ENCODE measurements around the gene GRB2.
A peak's percentile ranks its signal among the peaks of the same experiment; 100 is the strongest.
"Not testable (repeated sequence)": the region's sequence is repeated elsewhere in the genome, so short reads cannot be mapped to it uniquely, and the experiment has no call there.

The GRB2 gene

DNA sequence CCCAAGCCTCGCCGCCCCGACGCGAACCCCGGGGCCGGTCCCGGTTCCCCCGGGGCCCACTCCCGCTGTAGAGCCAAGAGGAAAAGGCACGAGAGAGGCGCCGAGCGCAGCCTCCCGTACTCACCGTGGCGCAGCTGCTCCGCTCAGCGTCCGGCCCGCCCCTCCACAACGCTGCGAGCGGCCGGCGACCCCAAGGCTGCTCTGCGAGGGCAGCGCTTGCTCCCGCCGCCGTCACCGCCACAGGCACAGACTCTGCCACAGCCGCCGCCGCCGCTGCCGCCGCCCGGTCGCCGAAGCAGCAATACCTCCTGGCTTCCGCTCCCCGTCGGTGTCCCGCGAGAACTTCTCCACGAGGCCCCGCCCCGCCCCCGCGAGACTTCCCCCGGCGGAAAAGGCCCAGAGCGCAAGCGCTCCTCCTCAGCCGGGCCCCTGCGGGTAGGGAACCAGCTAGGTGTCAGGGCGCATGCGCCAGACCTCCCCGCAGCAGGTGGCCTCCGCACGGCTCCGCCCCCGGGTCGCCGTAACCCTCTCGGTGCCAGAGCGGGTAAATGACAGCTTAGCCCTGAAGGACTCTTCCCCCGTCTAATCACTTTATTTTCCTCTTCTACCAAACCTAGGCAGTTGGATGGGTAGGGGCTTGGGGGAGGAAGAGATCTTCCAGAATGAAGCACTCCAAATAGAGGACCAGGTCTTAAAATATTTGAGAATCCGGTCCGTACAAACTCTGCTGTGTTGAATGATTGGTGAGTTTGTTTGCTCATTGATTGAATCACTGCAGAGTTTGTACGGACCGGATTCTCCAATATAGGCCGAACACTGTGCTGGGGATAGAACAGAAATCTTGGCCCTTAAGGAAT lies at the start of gene GRB2:
Gene GRB2, minus strand, starts transcription at position 314 of the 857 bp plus-strand sequence. CDS start 12,050 bp downstream, outside the sequence.
- peak; percentile 97 for DNase-seq

DNA sequence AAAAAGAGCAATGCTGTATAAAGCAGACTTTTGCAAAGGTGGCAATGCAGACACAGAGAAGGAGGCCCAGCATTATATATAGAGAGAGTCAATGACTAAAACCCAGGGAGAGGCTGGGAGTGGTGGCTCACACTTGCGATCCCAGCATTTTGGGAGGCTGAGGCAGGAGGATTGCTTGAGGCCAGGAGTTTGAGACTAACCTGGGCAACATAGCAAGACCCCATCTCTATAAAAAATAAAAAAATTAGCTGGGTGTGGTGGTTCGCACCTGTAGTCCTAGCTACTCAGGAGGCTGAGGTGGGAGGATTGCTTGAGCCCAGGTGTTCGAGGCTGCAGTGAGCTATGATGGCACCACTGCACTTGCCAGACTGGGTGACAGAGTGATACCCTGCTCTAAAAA lies 49.2 kb upstream of the GRB2 start:
- DNase-seq, result not testable (repeated sequence)

DNA sequence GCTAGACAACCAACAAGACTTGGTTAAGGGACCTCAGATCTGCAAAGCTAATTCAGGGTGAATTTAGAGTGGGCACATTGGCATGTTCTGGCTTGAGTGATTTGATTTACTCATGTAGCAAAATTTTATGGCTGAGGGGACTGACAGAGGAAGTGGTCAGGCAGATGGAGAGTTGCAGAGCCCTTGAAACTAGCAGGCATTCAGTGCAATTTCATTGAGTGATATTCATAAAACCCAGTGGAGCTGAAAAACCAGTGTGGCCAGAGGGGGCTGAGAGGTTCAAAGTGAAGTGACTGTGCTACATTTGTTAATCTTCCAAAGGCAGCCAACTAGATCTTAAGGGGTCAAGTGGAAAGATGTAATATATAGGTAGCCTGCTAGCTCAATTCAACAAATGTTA lies 48.7 kb upstream of the GRB2 start:
- DNase-seq, result no peak

- DNase-seq, result no peak
Measured at GRCh38 chr17:75450270-75450669, 44.8 kb upstream of the GRB2 start.

DNA sequence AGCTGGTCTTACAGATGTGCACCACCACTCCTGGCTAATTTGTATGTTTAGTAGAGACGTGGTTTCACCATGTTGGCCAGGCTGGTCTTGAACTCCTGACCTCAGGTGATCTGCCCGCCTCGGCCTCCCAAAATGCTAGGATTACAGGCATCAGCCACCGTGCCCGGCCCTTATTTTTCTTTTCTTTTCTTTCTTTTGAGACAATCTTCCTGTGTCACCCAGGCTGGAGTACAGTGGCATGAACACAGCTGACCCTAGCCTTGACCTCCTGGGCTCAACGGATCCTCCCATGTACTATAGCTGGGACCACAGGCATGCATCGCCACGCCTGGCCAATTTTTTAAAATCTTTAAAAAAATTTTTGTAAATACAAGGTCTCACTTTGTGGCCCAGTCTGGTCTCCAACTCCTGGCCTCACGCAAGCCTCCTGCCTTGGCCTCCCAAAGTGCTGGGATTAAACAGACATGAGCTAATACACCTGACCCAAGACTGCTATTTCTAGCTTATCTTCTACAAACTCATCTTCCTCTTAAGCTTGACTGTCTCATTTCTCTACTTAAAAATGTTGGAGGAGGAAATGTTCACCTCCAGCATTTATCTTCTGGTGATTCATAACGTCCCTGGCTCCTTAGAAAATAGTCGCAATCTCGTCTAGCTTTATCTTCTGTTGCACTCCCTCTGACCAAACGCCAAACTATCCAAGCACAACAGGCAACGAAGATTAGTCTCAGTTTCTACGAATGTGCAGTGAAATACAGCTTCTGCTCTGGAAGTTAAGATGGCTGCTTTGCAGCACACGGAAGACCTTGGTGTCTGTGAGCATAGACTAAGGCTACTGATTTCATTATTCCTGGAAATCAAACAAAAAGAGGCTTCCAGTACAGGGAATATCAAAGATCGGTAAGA lies 42.7 kb upstream of the GRB2 start:
- DNase-seq, result no peak

DNA sequence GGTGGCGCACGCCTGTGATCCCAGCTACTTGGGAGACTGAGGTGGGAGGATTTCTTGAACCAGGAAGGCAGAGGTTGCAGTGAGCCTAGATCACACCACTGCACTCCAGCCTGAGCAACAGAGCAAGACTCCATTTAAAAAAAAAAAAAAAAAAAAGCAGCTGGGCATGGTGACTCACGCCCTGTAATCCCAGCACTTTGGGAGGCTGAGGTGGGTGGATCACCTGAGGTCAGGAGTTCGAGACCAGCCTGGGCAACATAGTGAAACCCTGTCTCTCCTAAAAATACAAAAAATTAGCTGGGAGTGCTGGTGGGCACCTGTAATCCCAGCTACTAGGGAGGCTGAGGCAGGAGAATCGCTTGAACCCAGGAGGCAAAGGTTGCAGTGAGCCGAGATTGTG lies 40.4 kb upstream of the GRB2 start:
- not testable (repeated sequence) for DNase-seq

DNA sequence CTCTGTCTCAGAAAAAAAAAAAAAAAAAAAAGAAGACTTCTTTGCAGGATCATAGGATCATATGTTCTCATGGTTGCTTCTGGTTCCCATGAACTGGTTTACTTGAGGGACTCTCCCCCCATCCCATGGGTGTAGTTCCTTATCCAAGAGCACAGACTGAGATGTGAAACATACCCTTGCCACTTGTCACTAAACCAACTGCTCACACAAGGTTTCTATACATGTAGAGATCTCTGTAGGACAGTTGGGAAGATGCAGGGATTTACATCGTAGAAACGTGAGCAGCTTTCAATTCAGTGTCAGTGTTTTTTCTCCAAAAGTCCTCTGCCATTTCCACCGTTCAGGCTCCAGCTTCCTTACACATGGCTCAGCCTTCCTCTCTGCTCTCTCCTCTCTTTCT lies 39.8 kb upstream of the GRB2 start:
- DNase-seq, result no peak

- DNase-seq, result no peak
Measured at GRCh38 chr17:75442168-75443103, 37.0 kb upstream of the GRB2 start.

GRCh38 chr17:75440738-75441448 lies 35.4 kb upstream of the GRB2 start:
- DNase-seq, result no peak

- no peak for DNase-seq
Measured at GRCh38 chr17:75439287-75439686, 33.8 kb upstream of the GRB2 start.

DNA sequence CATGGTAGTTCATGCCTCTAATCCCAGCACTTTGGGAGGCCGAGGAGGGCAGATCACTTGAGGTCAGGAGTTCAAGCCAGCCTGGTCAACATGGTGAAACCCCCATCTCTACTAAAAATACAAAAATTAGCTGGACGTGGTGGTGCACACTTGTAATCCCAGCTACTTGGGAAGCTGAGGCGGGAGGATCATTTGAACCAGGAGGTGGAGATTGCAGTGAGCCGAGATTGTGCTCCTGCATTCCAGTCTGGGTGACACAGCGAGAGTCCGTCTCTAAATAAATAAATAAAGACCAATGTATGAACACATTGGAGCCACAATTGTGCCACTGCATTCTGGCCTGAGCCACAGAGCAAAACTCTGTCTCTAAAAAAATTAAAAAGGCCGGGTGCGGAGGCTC lies 31.9 kb upstream of the GRB2 start:
- not testable (repeated sequence) for DNase-seq

GRCh38 chr17:75434433-75434832 lies 29.0 kb upstream of the GRB2 start:
- not testable (repeated sequence) for DNase-seq

- DNase-seq, result no peak
Measured at GRCh38 chr17:75433218-75433783, 27.8 kb upstream of the GRB2 start.

DNA sequence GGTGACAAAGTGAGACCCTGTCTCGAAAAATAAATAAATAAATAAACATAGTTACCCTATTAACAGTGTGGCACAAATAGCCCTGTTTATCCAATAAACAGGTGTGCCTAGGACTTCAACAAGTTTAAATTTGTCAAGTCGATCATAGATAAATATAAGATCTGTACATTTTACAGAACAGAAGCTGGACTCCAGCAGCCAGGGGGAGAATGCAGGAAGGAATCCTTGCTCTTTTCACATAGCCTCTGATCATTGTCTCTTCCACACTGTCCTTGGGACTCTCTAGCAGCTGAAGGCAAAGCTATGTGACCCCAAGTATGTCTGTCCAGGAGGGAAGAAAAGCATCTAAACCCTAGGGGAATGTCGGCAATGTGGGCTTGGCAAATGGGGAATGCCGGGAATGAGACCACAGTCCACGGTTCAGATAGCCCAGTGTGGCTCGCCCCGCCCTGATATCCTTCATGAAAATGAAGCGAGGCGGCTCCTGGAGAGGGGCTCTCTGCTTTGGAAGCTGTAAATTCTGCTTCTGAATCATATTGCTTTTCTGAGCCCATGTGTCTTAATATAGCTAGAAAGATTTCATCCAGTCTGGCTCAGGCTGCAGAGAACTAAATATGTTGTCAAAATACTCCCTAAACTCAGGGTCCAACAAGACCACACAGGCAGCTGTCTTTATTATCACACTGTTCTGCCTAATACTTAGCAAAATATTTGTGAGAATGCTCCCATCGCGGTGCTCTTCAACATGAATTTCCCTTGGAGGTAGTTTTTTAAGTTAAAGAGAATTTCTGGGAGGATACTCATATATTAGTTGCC lies 24.9 kb upstream of the GRB2 start:
- DNase-seq, result no peak

DNA sequence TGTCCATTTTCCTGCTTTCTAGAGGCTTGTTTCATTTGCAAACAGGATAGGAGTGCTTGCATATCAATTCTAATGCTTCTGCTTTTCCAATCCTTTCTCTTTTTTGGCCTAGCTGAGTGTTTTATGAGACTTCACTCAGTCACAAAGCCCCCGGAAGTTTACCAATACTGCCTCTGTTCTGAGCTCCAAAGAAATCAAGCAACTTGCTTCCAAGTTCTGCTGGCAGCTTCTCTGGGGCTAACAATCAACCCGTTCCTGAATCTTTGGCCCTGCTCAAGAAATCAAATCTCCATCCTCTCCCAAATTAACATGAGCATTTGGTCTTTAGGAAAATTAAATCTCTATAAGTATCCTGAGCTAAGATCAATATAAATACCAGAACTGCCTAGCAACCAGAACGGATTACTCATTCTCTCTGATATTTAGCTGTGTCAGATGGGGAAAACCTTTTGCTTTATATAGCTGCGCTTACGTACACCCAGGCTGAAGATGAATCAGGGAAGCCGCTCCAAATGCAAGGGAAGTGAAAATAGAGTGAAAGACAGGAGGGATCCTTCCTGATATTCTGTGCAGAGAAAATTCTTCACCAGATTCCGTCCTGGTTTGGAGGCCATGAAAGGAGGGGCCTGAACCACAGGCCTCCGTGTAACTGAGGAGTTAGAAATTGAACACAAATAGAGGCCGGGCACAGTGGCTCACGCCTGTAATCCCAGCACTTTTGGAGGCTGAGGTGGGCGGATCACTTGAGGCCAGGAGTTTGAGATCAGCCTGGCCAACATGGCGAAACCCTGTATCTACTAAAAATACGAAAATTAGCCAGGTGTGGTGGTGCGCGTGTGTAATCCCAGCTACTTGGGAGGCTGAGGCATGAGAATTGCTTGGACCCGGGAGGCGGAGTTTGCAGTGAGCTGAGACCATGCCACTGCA lies 23.3 kb upstream of the GRB2 start:
- no peak for DNase-seq

DNA sequence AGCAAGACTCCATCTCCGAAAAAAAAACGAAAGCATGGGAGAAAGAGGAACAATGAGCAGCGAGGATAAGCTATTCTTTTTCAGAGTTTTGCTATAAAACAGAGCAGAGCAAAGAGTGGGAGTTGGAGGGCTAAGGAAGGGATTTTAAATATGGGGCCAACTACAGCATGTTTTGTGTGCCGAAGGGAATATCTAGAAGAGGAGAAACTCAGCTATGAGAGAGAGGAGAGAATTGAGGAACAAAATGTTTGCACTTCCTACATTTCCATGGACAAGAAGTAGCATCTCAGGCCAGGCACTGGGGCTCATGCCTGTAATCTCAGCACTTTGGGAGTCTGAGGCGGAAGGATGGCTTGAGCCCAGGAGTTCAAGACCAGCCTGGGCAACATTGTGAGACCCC lies 13.1 kb upstream of the GRB2 start:
- DNase-seq, result no peak

DNA sequence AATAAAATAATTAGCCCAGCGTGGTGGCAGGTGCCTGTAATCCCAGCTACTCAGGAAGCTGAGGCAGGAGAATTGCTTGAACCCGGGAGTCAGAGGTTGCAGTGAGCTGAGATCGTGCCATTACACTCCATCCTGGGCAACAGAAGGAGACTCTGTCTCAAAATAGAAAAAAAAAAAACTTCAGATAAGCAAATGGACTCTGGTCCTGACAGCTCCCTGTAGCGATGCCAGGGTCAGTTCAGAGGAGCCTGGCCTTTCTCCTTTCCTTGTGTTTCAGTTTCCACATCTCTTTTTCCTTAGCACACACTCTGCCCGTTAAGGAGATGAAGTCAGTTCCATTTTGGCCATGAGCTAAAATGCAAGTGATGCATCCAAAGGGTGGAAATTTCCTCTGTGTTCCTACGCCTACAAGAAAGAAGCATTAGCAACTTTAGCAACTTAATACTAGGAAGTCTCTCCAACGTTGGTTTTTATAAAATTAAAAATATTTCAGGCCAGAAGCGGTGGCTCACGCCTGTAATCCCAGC lies 11.6 kb upstream of the GRB2 start:
- DNase-seq, result no peak

DNA sequence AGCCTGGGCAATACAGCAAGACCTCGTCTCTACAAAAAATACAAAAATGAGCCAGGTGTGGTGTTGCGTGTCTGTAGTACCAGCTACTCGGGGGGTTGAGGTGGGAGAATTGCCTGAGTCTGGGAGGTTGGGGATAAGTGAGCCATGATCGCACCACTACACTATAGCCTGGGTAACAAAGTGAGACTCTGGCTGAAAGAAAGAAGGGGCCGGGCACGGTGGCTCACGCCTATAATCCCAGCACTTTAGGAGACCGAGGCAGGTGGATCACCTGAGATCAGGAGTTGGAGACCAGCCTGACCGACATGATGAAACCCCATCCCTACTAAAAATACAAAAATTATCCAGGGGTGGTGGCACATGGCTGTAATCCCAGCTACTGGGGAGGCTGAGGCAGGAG lies 10.5 kb upstream of the GRB2 start:
- no peak for DNase-seq

GRCh38 chr17:75414488-75414887 lies 9.0 kb upstream of the GRB2 start:
- DNase-seq, result no peak

All from GOT3 (cell line).